OCI-LY7 (cell line): ENCODE results near the gene PPP2R3B.

Source experiments
- EZH2phosphoT487 ChIP-seq: fragments of 200-600 bp; sonication (generic); IDR thresholded peaks from 2 replicates; pipeline ENCODE4 v1.6.1; 2018; ENCODE audit warnings: low read depth, borderline replicate concordance, mild to moderate bottlenecking, mixed run types, antibody characterized with exemption, low read length, moderate library complexity, mixed read lengths
- TF ChIP-seq, protein P1 (sequence below): fragments of 200-600 bp; sonication (generic); conservative IDR thresholded peaks from 2 replicates; pipeline ENCODE4 v1.5.1; 2014; ENCODE audit warnings: mild to moderate bottlenecking, antibody characterized with exemption, low read length, moderate library complexity, mixed read lengths

DNA sequence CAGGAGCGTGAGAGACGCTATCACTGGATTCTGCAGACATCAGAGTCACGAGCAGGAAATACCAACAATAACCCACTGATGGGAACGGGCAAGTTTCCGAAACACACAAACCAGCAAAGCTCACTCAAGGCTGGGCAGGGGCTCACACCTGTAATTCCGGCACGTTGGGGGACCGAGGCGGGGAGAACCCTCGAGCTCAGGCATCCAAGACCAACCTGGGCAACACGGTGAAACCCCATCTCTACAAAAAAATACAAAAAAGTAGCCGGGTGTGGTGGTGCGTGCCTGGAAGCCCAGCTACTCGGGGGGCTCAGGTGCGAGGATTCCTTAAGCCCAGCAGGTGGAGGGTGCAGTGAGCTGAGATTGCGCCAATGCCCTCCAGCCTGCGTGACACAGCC lies 51.0 kb downstream of the PPP2R3B start:
- TF ChIP-seq, protein P1, sequence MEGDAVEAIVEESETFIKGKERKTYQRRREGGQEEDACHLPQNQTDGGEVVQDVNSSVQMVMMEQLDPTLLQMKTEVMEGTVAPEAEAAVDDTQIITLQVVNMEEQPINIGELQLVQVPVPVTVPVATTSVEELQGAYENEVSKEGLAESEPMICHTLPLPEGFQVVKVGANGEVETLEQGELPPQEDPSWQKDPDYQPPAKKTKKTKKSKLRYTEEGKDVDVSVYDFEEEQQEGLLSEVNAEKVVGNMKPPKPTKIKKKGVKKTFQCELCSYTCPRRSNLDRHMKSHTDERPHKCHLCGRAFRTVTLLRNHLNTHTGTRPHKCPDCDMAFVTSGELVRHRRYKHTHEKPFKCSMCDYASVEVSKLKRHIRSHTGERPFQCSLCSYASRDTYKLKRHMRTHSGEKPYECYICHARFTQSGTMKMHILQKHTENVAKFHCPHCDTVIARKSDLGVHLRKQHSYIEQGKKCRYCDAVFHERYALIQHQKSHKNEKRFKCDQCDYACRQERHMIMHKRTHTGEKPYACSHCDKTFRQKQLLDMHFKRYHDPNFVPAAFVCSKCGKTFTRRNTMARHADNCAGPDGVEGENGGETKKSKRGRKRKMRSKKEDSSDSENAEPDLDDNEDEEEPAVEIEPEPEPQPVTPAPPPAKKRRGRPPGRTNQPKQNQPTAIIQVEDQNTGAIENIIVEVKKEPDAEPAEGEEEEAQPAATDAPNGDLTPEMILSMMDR = no peak
- no peak for TF ChIP-seq EZH2phosphoT487
